ENCODE results near the gene CALR. TPM values are rescaled to one million over a fixed set of nuclear protein-coding genes. Genes with fewer than 3 reads are reported as not detected.

CALR gene
- total and polyA plus RNA-seq, 9 of the 15 experiments (the other 6 are each of a cell fraction or from before 2014, with no cell fraction given): 126 to 811 (median 642) TPM

DNA sequence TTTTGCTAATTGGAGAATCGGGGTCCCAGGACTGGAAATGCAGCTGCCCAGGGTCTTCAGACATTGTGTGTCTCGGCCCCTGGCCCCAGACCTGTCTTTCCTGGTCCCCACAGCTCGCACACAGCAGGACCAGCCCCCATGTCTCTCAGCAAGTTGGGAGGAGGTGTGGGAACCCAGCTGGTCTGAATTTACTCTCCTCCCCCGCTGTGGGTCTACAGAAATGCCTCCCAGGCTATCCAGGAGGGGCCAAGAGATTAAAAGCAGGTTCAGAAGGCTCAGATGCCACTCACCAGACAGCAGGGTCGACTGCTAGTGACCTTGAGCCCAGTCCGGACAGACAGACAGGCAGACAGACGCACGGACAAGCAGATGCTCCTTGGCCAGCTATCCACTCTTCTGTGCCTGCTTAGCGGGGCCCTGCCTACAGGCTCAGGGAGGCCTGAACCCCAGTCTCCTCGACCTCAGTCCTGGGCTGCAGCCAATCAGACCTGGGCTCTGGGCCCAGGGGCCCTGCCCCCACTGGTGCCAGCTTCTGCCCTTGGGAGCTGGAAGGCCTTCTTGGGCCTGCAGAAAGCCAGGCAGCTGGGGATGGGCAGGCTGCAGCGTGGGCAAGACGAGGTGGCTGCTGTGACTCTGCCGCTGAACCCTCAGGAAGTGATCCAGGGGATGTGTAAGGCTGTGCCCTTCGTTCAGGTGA, 31.0 kb downstream of the CALR start, which contains the start of gene DAND5 (continued):
- no peak for TF ChIP-seq ZNF134 (CRISPR knock-in tag; conservative IDR thresholded peaks at IDR 0.05)
- TF ChIP-seq PPARD (CRISPR knock-in tag; IDR thresholded peaks at IDR 0.05): no peak
- no peak for TF ChIP-seq EZH2 (IDR thresholded peaks at IDR 0.05; ENCODE audit: borderline replicate concordance, low read depth, low read length)
- TF ChIP-seq, protein P1, sequence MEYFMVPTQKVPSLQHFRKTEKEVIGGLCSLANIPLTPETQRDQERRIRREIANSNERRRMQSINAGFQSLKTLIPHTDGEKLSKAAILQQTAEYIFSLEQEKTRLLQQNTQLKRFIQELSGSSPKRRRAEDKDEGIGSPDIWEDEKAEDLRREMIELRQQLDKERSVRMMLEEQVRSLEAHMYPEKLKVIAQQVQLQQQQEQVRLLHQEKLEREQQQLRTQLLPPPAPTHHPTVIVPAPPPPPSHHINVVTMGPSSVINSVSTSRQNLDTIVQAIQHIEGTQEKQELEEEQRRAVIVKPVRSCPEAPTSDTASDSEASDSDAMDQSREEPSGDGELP (CRISPR knock-in tag; IDR thresholded peaks at IDR 0.05; ENCODE audit: borderline replicate concordance): peak; percentile 89
- TF ChIP-seq, protein P2, sequence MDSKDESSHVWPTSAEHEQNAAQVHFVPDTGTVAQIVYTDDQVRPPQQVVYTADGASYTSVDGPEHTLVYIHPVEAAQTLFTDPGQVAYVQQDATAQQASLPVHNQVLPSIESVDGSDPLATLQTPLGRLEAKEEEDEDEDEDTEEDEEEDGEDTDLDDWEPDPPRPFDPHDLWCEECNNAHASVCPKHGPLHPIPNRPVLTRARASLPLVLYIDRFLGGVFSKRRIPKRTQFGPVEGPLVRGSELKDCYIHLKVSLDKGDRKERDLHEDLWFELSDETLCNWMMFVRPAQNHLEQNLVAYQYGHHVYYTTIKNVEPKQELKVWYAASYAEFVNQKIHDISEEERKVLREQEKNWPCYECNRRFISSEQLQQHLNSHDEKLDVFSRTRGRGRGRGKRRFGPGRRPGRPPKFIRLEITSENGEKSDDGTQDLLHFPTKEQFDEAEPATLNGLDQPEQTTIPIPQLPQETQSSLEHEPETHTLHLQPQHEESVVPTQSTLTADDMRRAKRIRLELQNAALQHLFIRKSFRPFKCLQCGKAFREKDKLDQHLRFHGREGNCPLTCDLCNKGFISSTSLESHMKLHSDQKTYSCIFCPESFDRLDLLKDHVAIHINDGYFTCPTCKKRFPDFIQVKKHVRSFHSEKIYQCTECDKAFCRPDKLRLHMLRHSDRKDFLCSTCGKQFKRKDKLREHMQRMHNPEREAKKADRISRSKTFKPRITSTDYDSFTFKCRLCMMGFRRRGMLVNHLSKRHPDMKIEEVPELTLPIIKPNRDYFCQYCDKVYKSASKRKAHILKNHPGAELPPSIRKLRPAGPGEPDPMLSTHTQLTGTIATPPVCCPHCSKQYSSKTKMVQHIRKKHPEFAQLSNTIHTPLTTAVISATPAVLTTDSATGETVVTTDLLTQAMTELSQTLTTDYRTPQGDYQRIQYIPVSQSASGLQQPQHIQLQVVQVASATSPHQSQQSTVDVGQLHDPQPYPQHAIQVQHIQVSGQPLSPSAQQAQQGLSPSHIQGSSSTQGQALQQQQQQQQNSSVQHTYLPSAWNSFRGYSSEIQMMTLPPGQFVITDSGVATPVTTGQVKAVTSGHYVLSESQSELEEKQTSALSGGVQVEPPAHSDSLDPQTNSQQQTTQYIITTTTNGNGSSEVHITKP (IDR thresholded peaks at IDR 0.05; ENCODE audit: partially characterized antibody): peak; percentile 62
- TF ChIP-seq ZBTB8A (IDR thresholded peaks at IDR 0.05; ENCODE audit: partially characterized antibody): no peak
- TF ChIP-seq, protein P3, sequence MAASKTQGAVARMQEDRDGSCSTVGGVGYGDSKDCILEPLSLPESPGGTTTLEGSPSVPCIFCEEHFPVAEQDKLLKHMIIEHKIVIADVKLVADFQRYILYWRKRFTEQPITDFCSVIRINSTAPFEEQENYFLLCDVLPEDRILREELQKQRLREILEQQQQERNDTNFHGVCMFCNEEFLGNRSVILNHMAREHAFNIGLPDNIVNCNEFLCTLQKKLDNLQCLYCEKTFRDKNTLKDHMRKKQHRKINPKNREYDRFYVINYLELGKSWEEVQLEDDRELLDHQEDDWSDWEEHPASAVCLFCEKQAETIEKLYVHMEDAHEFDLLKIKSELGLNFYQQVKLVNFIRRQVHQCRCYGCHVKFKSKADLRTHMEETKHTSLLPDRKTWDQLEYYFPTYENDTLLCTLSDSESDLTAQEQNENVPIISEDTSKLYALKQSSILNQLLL (CRISPR knock-in tag; IDR thresholded peaks at IDR 0.05; ENCODE audit: borderline replicate concordance): no peak
- TF ChIP-seq EGR1 (conservative IDR thresholded peaks at IDR 0.05): peak; percentile 37; the same call in 1 of the 2 replicates
- no peak for TF ChIP-seq PHTF2 (CRISPR knock-in tag; IDR thresholded peaks at IDR 0.05)
- no peak for TF ChIP-seq ZNF165 (CRISPR knock-in tag; IDR thresholded peaks at IDR 0.05; ENCODE audit: borderline replicate concordance)
- TF ChIP-seq ZNF764 (CRISPR knock-in tag; IDR thresholded peaks at IDR 0.05; ENCODE audit: low read depth): no peak
- no peak for TF ChIP-seq NR3C1 (CRISPR knock-in tag; IDR thresholded peaks at IDR 0.05)
- TF ChIP-seq JUND (IDR thresholded peaks at IDR 0.05; ENCODE audit: borderline replicate concordance, low read depth, low read length): no peak
- TF ChIP-seq JUND (tag; IDR thresholded peaks at IDR 0.05; ENCODE audit: borderline replicate concordance, low read depth, low read length): no peak
- TF ChIP-seq CBFA2T3 (IDR thresholded peaks at IDR 0.05): peak; percentile 61
- no peak for TF ChIP-seq SMARCB1 (IDR thresholded peaks at IDR 0.05; ENCODE audit: insufficient read length, low read depth)
- no peak for TF ChIP-seq ETV5 (CRISPR knock-in tag; IDR thresholded peaks at IDR 0.05; ENCODE audit: low read depth)
- TF ChIP-seq ARHGAP35 (IDR thresholded peaks at IDR 0.05; ENCODE audit: partially characterized antibody): no peak
- TF ChIP-seq, protein P4, sequence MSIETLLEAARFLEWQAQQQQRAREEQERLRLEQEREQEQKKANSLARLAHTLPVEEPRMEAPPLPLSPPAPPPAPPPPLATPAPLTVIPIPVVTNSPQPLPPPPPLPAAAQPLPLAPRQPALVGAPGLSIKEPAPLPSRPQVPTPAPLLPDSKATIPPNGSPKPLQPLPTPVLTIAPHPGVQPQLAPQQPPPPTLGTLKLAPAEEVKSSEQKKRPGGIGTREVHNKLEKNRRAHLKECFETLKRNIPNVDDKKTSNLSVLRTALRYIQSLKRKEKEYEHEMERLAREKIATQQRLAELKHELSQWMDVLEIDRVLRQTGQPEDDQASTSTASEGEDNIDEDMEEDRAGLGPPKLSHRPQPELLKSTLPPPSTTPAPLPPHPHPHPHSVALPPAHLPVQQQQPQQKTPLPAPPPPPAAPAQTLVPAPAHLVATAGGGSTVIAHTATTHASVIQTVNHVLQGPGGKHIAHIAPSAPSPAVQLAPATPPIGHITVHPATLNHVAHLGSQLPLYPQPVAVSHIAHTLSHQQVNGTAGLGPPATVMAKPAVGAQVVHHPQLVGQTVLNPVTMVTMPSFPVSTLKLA (conservative IDR thresholded peaks at IDR 0.05): no peak
